ENCODE data around the gene FBXO24. TPM values are rescaled to one million over a fixed set of nuclear protein-coding genes. Genes with fewer than 3 reads are reported as not detected.

Gene FBXO24
- total and polyA plus RNA-seq, 9 of the 15 experiments (the other 6 are each of a cell fraction or from before 2014, with no cell fraction given): 0.17 to 0.95 (median 0.50) TPM

DNA sequence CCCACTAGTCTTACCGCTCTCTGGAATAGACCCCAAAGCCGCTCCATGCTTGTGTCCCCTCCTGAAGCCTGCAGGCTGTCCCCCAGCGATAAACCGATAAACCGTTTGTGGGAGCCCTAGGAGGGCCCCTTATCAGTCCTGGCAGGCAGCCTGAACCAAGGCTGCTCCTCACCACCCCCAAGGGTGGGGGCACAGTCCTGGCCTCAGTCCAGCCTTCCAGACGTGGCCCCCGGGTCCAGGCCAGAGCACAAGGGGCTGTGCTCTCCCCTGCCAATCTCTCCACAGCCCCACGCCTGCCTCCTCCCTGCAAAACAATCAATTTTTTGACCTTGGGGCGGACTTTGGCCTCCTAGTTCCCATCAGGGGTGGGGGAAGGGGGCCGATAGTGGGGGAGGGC, 55.3 kb downstream of the FBXO24 start, which contains the start of gene TFR2 (continued):
- TF ChIP-seq, protein P1, sequence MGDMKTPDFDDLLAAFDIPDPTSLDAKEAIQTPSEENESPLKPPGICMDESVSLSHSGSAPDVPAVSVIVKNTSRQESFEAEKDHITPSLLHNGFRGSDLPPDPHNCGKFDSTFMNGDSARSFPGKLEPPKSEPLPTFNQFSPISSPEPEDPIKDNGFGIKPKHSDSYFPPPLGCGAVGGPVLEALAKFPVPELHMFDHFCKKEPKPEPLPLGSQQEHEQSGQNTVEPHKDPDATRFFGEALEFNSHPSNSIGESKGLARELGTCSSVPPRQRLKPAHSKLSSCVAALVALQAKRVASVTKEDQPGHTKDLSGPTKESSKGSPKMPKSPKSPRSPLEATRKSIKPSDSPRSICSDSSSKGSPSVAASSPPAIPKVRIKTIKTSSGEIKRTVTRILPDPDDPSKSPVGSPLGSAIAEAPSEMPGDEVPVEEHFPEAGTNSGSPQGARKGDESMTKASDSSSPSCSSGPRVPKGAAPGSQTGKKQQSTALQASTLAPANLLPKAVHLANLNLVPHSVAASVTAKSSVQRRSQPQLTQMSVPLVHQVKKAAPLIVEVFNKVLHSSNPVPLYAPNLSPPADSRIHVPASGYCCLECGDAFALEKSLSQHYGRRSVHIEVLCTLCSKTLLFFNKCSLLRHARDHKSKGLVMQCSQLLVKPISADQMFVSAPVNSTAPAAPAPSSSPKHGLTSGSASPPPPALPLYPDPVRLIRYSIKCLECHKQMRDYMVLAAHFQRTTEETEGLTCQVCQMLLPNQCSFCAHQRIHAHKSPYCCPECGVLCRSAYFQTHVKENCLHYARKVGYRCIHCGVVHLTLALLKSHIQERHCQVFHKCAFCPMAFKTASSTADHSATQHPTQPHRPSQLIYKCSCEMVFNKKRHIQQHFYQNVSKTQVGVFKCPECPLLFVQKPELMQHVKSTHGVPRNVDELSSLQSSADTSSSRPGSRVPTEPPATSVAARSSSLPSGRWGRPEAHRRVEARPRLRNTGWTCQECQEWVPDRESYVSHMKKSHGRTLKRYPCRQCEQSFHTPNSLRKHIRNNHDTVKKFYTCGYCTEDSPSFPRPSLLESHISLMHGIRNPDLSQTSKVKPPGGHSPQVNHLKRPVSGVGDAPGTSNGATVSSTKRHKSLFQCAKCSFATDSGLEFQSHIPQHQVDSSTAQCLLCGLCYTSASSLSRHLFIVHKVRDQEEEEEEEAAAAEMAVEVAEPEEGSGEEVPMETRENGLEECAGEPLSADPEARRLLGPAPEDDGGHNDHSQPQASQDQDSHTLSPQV (IDR thresholded peaks at IDR 0.05): no peak; the same call in 1 of the 2 replicates
- TF ChIP-seq SIN3B (IDR thresholded peaks at IDR 0.05; ENCODE audit: low read depth): no peak
- TF ChIP-seq, protein P2, sequence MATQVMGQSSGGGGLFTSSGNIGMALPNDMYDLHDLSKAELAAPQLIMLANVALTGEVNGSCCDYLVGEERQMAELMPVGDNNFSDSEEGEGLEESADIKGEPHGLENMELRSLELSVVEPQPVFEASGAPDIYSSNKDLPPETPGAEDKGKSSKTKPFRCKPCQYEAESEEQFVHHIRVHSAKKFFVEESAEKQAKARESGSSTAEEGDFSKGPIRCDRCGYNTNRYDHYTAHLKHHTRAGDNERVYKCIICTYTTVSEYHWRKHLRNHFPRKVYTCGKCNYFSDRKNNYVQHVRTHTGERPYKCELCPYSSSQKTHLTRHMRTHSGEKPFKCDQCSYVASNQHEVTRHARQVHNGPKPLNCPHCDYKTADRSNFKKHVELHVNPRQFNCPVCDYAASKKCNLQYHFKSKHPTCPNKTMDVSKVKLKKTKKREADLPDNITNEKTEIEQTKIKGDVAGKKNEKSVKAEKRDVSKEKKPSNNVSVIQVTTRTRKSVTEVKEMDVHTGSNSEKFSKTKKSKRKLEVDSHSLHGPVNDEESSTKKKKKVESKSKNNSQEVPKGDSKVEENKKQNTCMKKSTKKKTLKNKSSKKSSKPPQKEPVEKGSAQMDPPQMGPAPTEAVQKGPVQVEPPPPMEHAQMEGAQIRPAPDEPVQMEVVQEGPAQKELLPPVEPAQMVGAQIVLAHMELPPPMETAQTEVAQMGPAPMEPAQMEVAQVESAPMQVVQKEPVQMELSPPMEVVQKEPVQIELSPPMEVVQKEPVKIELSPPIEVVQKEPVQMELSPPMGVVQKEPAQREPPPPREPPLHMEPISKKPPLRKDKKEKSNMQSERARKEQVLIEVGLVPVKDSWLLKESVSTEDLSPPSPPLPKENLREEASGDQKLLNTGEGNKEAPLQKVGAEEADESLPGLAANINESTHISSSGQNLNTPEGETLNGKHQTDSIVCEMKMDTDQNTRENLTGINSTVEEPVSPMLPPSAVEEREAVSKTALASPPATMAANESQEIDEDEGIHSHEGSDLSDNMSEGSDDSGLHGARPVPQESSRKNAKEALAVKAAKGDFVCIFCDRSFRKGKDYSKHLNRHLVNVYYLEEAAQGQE (IDR thresholded peaks at IDR 0.05; ENCODE audit: borderline replicate concordance): no peak; the same call in 1 of the 2 replicates
- TF ChIP-seq, protein P2 (CRISPR knock-in tag; IDR thresholded peaks at IDR 0.05; ENCODE audit: low read depth): 0 out of 2 replicates have a peak, but pooled peaks have one; percentile 47
- no peak for TF ChIP-seq FIP1L1 (IDR thresholded peaks at IDR 0.05; ENCODE audit: low read depth, low read length, poor library complexity, severe bottlenecking)
- peak; percentile 98 for TF ChIP-seq NCOR1 (IDR thresholded peaks at IDR 0.05)
- TF ChIP-seq RB1 (IDR thresholded peaks at IDR 0.05; ENCODE audit: low read depth): peak; percentile 62
- TF ChIP-seq NR4A1 (CRISPR knock-in tag; IDR thresholded peaks at IDR 0.05): no peak
- TF ChIP-seq NR4A1 (tag; IDR thresholded peaks at IDR 0.05): 0 out of 2 replicates have a peak, but pooled peaks have one; percentile 33
- TF ChIP-seq, protein P3, sequence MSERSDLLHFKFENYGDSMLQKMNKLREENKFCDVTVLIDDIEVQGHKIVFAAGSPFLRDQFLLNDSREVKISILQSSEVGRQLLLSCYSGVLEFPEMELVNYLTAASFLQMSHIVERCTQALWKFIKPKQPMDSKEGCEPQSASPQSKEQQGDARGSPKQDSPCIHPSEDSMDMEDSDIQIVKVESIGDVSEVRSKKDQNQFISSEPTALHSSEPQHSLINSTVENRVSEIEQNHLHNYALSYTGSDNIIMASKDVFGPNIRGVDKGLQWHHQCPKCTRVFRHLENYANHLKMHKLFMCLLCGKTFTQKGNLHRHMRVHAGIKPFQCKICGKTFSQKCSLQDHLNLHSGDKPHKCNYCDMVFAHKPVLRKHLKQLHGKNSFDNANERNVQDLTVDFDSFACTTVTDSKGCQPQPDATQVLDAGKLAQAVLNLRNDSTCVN (CRISPR knock-in tag; IDR thresholded peaks at IDR 0.05): 0 out of 2 replicates have a peak, but pooled peaks have one; percentile 26
- no peak for TF ChIP-seq XRCC4 (IDR thresholded peaks at IDR 0.05; ENCODE audit: extremely low read depth, insufficient read depth, insufficient read length)
- TF ChIP-seq FOSL1 (tag; conservative IDR thresholded peaks at IDR 0.05): peak; percentile 42; the same call in 1 of the 2 replicates
